COLO829 (cell line): ENCODE results near the gene KRT9.
A peak's percentile ranks its signal among the peaks of the same experiment; 100 is the strongest.

Experiments used
- DNase-seq: peaks from one replicate; pipeline ENCODE4 v3.0.0; 2012; ENCODE audit warnings: low spot score

KRT9 gene

GRCh38 chr17:41528959-41529353 lies 42.9 kb downstream of the KRT9 start:
- DNase-seq: no peak

- no peak for DNase-seq
Observed at GRCh38 chr17:41527063-41528023, 44.5 kb downstream of the KRT9 start.

GRCh38 chr17:41524261-41524660 lies 47.6 kb downstream of the KRT9 start:
- DNase-seq: no peak

DNA sequence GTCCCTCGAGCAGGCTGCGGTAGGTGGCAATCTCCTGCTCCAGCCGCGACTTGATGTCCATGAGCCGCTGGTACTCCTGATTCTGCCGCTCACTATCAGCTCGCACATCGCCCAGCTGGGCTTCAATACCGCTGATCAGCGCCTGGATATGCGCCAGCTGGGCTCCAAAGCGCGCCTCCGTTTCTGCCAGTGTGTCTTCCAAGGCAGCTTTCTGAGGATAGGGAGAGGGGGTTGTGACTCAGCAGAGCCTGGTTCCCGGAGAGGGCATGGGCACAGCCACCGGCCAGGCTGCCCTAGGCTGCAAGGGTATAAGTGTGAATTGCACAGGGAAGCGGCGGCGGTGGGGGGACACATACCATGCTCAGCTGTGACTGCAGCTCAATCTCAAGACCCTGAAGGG lies 48.1 kb downstream of the KRT9 start:
- DNase-seq: no peak

GRCh38 chr17:41523225-41523593 lies 48.6 kb downstream of the KRT9 start:
- DNase-seq: no peak

- DNase-seq: no peak
Observed at GRCh38 chr17:41522301-41523224, 49.3 kb downstream of the KRT9 start.

DNA sequence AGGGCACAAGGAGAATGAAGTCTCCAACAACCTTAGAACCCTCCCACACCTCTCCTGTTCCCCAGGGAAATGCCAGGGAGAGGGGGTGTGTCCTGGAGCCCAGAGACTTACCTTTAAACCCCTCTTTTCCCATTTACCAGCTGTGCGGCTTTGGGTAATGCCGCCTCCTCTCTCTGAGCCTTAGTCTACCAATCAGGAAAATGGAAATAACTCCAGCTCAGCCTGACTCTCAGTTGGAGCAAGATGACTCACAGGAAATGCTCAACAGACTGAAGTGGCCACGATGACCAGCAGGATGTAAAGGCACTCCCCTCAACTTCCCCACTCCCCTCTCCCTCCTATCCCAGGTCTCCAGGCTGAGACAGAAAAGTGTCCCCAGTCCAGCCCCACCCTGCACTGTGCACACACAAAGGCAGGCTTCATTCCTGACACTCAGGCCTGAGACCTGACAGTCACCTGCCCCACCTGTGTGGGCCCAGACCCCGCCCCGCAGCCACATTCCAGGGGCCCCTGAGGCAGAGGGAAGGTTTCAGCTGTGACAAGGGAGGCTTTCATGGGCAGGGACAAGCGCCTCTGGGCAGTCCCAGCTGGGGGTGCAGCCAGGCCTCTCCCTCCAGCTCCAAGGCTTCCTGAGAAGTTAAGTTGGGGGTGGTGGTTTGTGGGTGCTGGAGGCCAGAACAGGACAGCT lies 50.1 kb downstream of the KRT9 start:
- peak; percentile 48 for DNase-seq

DNA sequence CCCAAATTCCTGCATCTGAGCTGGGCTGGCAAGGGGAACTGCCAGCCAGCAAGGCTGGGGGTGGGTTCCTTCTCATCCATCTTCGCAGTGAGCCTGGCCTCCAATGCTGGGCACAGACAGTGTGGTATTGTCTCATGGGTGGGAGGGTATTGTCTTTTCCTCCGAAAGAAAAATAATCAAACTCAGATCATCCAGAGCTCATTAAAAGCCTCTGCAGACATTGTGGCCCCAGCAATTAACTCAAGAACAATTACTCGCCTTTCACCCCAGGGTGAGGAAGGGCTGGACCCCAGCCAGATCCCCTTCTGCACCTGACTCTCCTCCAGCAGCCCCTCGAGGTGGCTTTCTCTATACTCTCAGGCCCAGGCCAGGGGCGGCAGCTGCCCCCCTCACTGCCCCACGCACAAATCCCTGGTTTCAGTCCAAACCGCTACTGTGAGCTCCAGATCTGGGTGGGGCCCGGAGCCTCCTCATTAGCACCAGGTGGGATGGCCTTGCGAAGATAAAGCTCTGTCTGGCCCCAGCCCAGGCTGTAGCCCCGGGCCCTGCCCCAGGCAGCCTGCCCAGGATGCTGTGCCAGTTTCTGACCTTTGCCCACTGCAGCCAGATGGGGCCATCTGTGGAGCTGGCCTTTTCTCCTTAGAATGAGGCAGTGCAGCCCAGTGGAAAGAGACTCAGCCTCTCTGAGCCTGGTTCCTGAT lies 50.9 kb downstream of the KRT9 start:
- DNase-seq: no peak

GRCh38 chr17:41519501-41520224 lies 52.2 kb downstream of the KRT9 start:
- DNase-seq: no peak

GRCh38 chr17:41518789-41519449 lies 52.9 kb downstream of the KRT9 start, which contains the start of gene KRT15:
TSS of gene KRT15 (minus strand) at chr17:41518890. CDS start at chr17:41518827, 63 bp downstream.
- DNase-seq: no peak

DNA sequence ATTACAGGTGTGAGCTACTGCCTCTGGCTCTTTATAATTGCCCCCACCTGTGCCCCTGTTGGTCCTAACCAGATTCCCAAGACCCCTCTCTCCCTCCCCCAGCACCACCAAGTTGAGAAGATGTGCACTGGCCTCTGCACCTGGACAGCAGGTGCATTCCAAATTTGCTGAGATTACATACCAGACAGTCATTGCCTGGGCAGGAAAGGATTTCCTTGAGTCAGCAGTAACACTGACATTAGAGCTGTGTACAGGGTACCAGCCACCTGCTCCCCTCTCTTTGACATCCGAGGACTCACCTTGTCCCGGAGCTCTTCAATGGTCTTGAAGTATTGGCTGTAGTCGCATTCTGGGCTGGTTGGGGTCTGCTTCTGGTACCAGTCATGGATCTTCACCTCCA lies 53.8 kb downstream of the KRT9 start:
- DNase-seq: no peak

- no peak for DNase-seq
Observed at GRCh38 chr17:41516830-41517283, 55.0 kb downstream of the KRT9 start.

GRCh38 chr17:41516147-41516829 lies 55.6 kb downstream of the KRT9 start:
- no peak for DNase-seq
